KOPT-K1 (cell line): ENCODE measurements around the gene CCER1.

ENCODE experiments used
- H3K27ac ChIP-seq: fragments of 200-600 bp; sonication (generic); 2 replicates; pipeline ENCODE4 v1.5.1; 2016; ENCODE audit warnings: antibody characterized with exemption, mild to moderate bottlenecking, low read depth, low read length; ENCODE audit not compliant: poor library complexity, severe bottlenecking
- H3K36me3 ChIP-seq: fragments of 200-600 bp; sonication (generic); 2 replicates; pipeline ENCODE4 v1.5.1; 2017; ENCODE audit warnings: antibody characterized with exemption, mild to moderate bottlenecking, low read length, moderate library complexity; ENCODE audit not compliant: insufficient read depth
- H3K9me3 ChIP-seq: fragments of 200-600 bp; sonication (generic); 2 replicates; pipeline ENCODE4 v1.5.1; 2017; ENCODE audit warnings: antibody characterized with exemption, low read length, mild to moderate bottlenecking; ENCODE audit not compliant: insufficient read depth, poor library complexity, severe bottlenecking

CCER1 gene

GRCh38 chr12:90978117-90978770, 23.3 kb upstream of the CCER1 start:
- Histone ChIP-seq H3K27ac (no peak overlapping the region), H3K9me3 (no peaks in the 10 kb centered on the region), H3K36me3 (no peaks in the 10 kb centered on the region)

- H3K27ac ChIP-seq = no peak overlapping the region
- H3K36me3 ChIP-seq = no peaks in the 10 kb centered on the region
- no peaks in the 10 kb centered on the region for H3K9me3 ChIP-seq
Measured at GRCh38 chr12:90977224-90977623, 22.2 kb upstream of the CCER1 start.

DNA sequence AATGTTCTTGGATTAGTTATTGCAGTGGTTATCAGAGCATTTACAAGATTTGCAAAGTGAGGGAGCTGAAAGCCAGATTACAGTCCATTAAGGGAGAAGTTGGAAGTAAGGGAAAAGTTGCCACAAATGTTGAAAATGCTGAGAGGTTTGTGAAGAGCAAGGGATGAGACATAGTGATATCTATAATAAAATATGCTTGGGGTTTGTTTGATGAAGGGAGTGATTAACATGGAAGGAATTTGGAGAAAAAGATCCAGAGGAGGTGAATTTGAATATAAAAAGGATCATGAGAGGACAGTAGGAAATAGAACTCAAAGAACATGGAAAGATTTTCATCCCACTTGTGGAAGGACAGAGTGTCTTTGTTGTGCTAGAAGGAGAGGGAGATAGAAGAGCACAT, 19.3 kb upstream of the CCER1 start:
- H3K36me3 ChIP-seq = no peaks in the 10 kb centered on the region

DNA sequence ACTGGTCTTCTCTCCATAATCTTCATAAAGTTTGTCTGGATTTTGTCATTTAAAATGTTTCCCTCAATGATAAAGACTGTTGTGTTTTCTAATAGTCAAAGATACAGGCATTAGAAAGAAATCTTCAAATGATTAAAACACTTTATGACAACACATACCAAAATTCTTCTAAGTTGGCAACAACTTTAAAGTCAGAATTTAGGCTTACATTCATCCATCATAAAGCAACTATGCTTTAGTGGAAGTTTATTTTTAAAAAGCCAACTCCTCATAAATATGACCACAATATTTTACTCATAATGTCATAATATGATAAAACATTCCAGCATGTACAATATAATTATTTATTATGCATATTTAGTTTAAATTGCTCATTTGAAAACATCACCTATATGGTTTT, 17.2 kb upstream of the CCER1 start:
- Histone ChIP-seq H3K36me3 (no peaks in the 10 kb centered on the region), H3K9me3 (no peaks in the 10 kb centered on the region), H3K27ac (no peak overlapping the region)

More for the DNA sequence above, 19.3 kb upstream of the CCER1 start:
- no peaks in the 10 kb centered on the region for H3K9me3 ChIP-seq
- H3K27ac ChIP-seq = no peak overlapping the region

GRCh38 chr12:90970911-90971310, 15.9 kb upstream of the CCER1 start:
- H3K36me3 ChIP-seq = no peaks in the 10 kb centered on the region
- no peak overlapping the region for H3K27ac ChIP-seq
- no peaks in the 10 kb centered on the region for H3K9me3 ChIP-seq

DNA sequence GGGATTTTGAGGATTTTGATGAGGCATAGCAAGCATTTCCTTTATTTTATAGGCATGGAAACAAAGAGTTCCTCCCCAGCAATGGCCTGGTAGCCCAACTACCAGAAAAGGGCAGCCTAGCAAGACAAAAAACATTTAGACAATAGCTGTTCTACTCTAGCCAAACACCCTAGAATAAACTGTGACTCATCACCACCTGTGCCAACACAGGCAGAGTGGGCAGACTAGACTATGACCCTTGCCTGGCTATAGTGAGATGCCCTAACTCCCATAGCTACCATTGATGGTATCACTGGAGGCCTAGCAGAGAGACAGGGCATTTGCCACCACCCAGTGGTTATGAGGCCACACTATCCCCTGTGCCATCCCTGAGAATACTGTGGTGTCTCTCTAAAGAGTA, 15.5 kb upstream of the CCER1 start:
- H3K36me3 ChIP-seq = no peaks in the 10 kb centered on the region
- H3K9me3 ChIP-seq = no peaks in the 10 kb centered on the region
- H3K27ac ChIP-seq = no peak overlapping the region

- Histone ChIP-seq H3K36me3 (no peaks in the 10 kb centered on the region), H3K9me3 (no peaks in the 10 kb centered on the region), H3K27ac (no peak overlapping the region)
Measured at GRCh38 chr12:90969851-90970250, 14.9 kb upstream of the CCER1 start.

- no peaks in the 10 kb centered on the region for H3K36me3 ChIP-seq
- H3K27ac ChIP-seq = no peak overlapping the region
- H3K9me3 ChIP-seq = no peaks in the 10 kb centered on the region
Measured at GRCh38 chr12:90969346-90969745, 14.4 kb upstream of the CCER1 start.

DNA sequence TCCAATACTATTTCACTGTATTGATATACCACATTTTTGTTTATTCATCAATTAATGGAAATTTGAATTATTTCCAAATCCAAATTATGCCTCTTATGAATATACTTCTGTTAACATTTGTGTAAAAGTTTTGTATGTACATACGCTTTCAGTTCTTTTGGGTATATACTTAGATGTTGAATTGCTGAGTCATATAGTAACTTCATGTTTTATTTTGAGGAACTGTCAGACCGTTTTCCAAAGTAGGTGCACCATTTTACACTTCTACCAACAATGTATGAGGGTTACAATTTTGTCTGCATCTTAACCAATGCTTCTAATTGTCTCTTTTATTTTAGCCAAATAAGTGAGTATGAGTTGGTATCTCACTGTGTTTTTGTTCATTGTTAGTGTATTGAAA, 10.2 kb upstream of the CCER1 start:
- Histone ChIP-seq H3K36me3 (no peaks in the 10 kb centered on the region), H3K9me3 (no peaks in the 10 kb centered on the region), H3K27ac (no peak overlapping the region)

- Histone ChIP-seq H3K9me3 (no peaks in the 10 kb centered on the region), H3K36me3 (no peaks in the 10 kb centered on the region), H3K27ac (no peak overlapping the region)
Measured at GRCh38 chr12:90964616-90965015, 9.6 kb upstream of the CCER1 start.

DNA sequence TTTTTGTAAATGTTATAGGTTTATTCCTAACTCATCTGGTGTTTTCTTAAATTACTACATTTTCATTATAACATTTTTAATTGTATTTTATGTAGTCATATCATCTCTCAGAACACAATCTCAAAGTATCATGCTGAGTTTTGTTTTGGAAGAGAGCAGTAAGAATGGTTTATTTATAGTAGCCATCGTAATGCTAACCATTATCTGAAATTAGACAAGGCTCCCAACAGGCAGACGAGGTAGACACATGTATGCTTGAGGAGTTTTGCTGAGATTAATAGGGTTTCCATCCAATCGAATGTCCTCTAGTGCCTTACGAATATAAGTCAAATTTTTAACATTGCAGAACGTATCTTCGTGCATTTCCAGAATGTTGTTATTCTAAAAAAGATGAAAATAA, 9.0 kb upstream of the CCER1 start:
- no peaks in the 10 kb centered on the region for H3K9me3 ChIP-seq
- no peak overlapping the region for H3K27ac ChIP-seq
- no peaks in the 10 kb centered on the region for H3K36me3 ChIP-seq

GRCh38 chr12:90961154-90961553, 6.2 kb upstream of the CCER1 start:
- Histone ChIP-seq H3K9me3 (no peaks in the 10 kb centered on the region), H3K27ac (no peak overlapping the region), H3K36me3 (no peaks in the 10 kb centered on the region)

DNA sequence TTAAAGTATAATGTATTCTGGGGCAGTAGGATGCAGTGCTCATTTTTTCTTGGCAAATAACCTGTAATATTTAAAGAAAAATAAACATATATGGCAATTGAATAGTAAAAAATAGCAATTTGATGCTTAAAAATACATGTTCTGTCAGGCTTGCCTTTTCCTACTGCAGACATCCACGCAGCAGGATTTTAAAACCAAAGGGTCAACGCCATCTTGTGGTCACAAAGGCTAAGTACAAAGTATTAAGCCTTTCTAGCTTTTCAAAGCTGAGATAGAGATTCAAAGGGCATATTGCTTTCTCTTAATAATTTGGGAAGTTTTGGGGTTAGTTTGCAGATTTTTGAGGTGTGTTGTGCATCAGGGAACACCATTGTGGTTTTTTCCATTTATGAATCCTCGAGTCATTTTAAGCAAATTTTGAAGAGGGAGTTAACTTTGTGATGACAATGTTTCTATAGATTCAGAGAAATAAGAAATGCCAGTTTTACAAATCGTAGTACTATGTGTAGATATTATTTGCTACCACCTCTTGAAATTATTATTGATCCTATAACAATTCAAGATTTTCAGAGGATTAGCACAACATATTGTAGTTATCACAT, 4.7 kb upstream of the CCER1 start:
- H3K9me3 ChIP-seq = no peaks in the 10 kb centered on the region
- H3K36me3 ChIP-seq = no peaks in the 10 kb centered on the region
- no peak overlapping the region for H3K27ac ChIP-seq

- Histone ChIP-seq H3K27ac (no peak overlapping the region), H3K36me3 (no peaks in the 10 kb centered on the region), H3K9me3 (no peaks in the 10 kb centered on the region)
Measured at GRCh38 chr12:90959032-90959431, 4.1 kb upstream of the CCER1 start.

DNA sequence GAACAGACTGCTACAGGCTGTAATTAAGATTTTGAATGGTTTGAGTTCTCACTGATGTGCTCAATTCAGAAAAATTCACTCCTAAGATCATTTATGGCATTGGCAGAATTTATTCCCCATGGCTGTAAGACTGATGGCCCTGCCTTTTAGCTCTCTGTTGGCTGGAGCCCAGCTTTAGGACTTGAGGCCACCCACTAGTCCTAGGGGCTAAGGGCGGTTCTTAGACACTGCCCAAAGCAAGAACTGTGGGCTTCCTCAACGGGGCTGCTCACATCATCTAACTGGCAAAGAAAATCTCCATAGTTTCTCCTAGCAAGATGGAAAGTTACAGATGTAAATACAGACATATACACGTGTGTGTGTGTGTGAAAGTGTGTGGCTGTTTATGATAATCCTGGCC, 3.4 kb upstream of the CCER1 start:
- Histone ChIP-seq H3K9me3 (no peaks in the 10 kb centered on the region), H3K36me3 (no peaks in the 10 kb centered on the region), H3K27ac (no peak overlapping the region)

DNA sequence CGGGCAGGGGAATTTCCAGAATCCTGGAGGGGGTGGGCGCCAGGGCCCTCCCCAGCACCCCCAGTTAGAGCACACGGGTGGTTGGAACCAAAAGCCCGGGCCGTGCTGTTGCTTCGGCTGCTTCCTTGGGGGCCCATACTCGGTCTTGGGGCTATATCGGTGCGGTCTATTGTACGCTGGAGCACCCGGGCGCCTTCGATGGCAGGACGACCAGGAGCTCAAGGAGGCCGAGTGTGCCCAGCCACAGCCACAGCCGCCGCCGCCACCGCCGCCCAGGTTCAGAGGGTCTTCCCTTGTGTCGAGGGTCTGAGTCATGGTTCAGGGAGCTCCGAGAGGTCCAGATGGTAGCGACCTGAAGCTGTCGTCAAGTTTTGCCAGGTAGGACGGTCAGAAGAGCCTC, 548 bp downstream of the CCER1 start:
- Histone ChIP-seq H3K36me3 (no peaks in the 10 kb centered on the region), H3K27ac (no peak overlapping the region), H3K9me3 (no peaks in the 10 kb centered on the region)
